ENCODE measurements around the gene DDX24.
A peak's percentile ranks its signal among the peaks of the same experiment; 100 is the strongest.

Gene DDX24

GRCh38 chr14:94020267-94020666 is 60.7 kb downstream of the DDX24 start:
- in situ Hi-C loops (cut with HindIII; ENCODE audit: low sequenced_read_pairs): no loop called here
- TF ChIP-seq, protein P1, sequence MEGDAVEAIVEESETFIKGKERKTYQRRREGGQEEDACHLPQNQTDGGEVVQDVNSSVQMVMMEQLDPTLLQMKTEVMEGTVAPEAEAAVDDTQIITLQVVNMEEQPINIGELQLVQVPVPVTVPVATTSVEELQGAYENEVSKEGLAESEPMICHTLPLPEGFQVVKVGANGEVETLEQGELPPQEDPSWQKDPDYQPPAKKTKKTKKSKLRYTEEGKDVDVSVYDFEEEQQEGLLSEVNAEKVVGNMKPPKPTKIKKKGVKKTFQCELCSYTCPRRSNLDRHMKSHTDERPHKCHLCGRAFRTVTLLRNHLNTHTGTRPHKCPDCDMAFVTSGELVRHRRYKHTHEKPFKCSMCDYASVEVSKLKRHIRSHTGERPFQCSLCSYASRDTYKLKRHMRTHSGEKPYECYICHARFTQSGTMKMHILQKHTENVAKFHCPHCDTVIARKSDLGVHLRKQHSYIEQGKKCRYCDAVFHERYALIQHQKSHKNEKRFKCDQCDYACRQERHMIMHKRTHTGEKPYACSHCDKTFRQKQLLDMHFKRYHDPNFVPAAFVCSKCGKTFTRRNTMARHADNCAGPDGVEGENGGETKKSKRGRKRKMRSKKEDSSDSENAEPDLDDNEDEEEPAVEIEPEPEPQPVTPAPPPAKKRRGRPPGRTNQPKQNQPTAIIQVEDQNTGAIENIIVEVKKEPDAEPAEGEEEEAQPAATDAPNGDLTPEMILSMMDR (IDR thresholded peaks at IDR 0.05; ENCODE audit: low read depth, low read length, missing control alignments): no peak

GRCh38 chr14:94019329-94019728 is 61.7 kb downstream of the DDX24 start:
- in situ Hi-C loops (cut with HindIII; ENCODE audit: low sequenced_read_pairs): loop anchor here (5.0 kb wide), 1 partner anchor 97 kb away; no protein-coding TSS in a partner anchor

More at GRCh38 chr14:94020267-94020666, 60.7 kb downstream of the DDX24 start:
- no peak overlapping the region for H3K4me3 ChIP-seq (ENCODE audit: low read depth, low read length)
- DNase-seq (ENCODE audit: low read depth): no peak

DNA sequence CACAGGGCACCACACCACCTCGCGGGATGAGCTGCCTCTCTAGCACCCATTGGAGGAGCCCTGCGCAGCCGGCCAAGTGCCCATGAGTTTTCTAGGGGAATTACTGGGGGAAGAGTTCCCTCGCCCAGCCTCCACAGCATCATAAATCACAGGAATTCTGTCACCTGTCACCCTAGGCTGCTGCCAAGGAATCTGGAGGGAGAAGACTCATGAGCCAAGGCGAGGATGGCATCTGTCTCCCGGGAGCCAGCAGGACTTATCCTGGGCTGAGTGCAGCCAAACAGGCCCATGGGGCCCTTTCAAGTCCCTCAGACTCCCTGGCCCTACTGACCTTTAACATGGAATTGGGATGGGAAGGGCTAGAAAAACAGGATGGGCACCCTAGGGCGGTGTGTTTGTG is 62.7 kb downstream of the DDX24 start:
- in situ Hi-C loops (cut with HindIII; ENCODE audit: low sequenced_read_pairs): loop anchor here (5.0 kb wide), 1 partner anchor 96 kb away; no protein-coding TSS in a partner anchor
- DNase-seq (ENCODE audit: low read depth): no peak
- TF ChIP-seq, protein P1 (IDR thresholded peaks at IDR 0.05; ENCODE audit: low read depth, low read length, missing control alignments): no peak
- H3K4me3 ChIP-seq (ENCODE audit: low read depth, low read length): no peak overlapping the region

More at GRCh38 chr14:94019329-94019728, 61.7 kb downstream of the DDX24 start:
- H3K4me3 ChIP-seq (ENCODE audit: low read depth, low read length): no peak overlapping the region
- TF ChIP-seq, protein P1 (IDR thresholded peaks at IDR 0.05; ENCODE audit: low read depth, low read length, missing control alignments): no peak
- no peak for DNase-seq (ENCODE audit: low read depth)

DNA sequence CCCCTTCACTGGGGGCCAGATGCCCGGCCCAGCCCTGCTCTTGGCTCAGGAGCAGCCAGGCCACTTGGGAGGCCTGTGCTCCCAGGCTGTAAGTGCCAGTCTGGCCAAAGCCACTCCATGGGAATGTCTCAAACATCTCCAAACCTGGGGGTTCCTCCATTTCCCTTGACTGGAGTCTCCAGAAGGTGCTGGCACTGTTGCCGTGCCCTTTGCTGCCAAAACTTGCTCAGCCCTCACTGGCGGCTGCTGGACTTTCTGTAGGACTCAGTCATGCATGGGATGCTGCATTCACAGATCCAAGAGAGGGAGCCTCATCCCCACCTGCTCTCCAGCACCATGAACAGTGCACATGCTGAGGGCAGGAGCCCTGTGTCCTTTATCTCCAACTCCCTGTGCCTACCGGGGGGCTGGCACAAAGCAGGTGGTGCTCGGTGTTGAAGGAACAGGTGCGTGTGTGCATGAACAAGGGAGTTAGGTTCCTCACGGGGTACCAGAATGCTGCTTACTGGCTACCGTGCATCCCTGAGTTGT is 64.5 kb downstream of the DDX24 start:
- in situ Hi-C loops (cut with HindIII; ENCODE audit: low sequenced_read_pairs): loop anchor here (5.0 kb wide), 1 partner anchor 94 kb away; no protein-coding TSS in a partner anchor
- DNase-seq (ENCODE audit: low read depth): no peak

GRCh38 chr14:94015223-94015622 is 65.8 kb downstream of the DDX24 start:
- no peak overlapping the region for H3K4me3 ChIP-seq (ENCODE audit: low read depth, low read length)
- TF ChIP-seq, protein P1 (IDR thresholded peaks at IDR 0.05; ENCODE audit: low read depth, low read length, missing control alignments): peak; percentile 13
- in situ Hi-C loops (cut with HindIII; ENCODE audit: low sequenced_read_pairs): loop anchor here (5.0 kb wide), 1 partner anchor 93 kb away; no protein-coding TSS in a partner anchor
- DNase-seq (ENCODE audit: low read depth): no peak

More for the DNA sequence above, 64.5 kb downstream of the DDX24 start:
- TF ChIP-seq, protein P1 (IDR thresholded peaks at IDR 0.05; ENCODE audit: low read depth, low read length, missing control alignments): no peak
- no peak overlapping the region for H3K4me3 ChIP-seq (ENCODE audit: low read depth, low read length)

- TF ChIP-seq, protein P1 (IDR thresholded peaks at IDR 0.05; ENCODE audit: low read depth, low read length, missing control alignments): no peak
- no peak overlapping the region for H3K4me3 ChIP-seq (ENCODE audit: low read depth, low read length)
- DNase-seq (ENCODE audit: low read depth): no peak
- in situ Hi-C loops (cut with HindIII; ENCODE audit: low sequenced_read_pairs): no loop called here
These were observed 66.6 kb downstream of the DDX24 start for GRCh38 chr14:94014382-94014781.
